GM12892 (cell line): Measurements from ENCODE around the gene PLEKHN1.

Source experiments
- POLR2A ChIP-seq: IDR thresholded peaks from 2 replicates; pipeline ENCODE4 v1.6.1; 2011; ENCODE audit warnings: low read depth, low read length, control low read depth
- POLR2AphosphoS5 ChIP-seq: IDR thresholded peaks from 2 replicates; pipeline ENCODE4 v1.6.1; 2011; ENCODE audit warnings: low read depth, low read length, control low read depth
- TAF1 ChIP-seq: IDR thresholded peaks from 2 replicates; pipeline ENCODE4 v1.6.1; 2011; ENCODE audit warnings: low read depth, mild to moderate bottlenecking, control low read depth, low read length, borderline replicate concordance

DNA sequence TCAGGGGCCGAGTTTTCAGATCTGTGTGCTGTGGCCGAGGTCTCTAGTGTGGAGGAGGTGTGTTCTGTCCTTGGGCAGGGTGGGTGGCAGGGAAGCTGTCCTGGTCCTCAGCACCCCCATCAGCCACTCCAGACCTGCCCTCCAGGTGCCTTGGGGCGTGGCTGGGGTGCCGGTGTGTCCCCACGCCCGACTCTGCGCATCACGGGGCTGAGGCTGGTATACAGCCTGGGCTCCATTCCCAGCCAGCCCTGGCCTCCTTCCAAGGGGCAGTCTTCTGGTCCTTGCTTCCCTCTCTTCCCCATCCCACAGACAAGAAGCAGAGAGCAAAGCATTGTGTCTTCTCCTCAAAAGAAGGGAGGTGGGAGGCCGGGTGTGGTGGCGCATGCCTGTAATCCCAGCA is 38.5 kb upstream of the PLEKHN1 start:
- TF ChIP-seq POLR2AphosphoS5 (no peak), POLR2A (no peak), TAF1 (no peak)
